Peyer's patch (tissue), 4 donors: ENCODE data around the gene HAPLN1. TPM values are rescaled to one million over a fixed set of nuclear protein-coding genes. Genes with fewer than 3 reads are reported as not detected.

Experiments
- DNase-seq, 3 donors: peaks; one replicate each; pipeline ENCODE4 v3.0.0-alpha.2; 2017 to 2019
- H3K27ac ChIP-seq, 4 donors: fragments of 200-600 bp; sonication (generic); one replicate each; pipeline ENCODE4 v1.5.1; 2016 to 2019
- H3K27me3 ChIP-seq, 2 donors: fragments of 200-600 bp; sonication (generic); one replicate each; pipeline ENCODE4 v1.5.1; 2019
- H3K36me3 ChIP-seq, 3 donors: fragments of 200-600 bp; sonication (generic); one replicate each; pipeline ENCODE4 v1.5.1; 2016 to 2019
- H3K4me1 ChIP-seq, 4 donors: fragments of 200-600 bp; sonication (generic); one replicate each; pipeline ENCODE4 v1.5.1; 2016 to 2019
- H3K4me3 ChIP-seq, 4 donors: fragments of 200-600 bp; sonication (generic); 1 replicate in 3 of 4; 2 replicates in 1 of 4; pipeline ENCODE4 v1.5.1; 2016 to 2019; ENCODE audit warnings: mild to moderate bottlenecking in 1 of 4
- H3K9me3 ChIP-seq, 4 donors: fragments of 200-600 bp; sonication (generic); one replicate each; pipeline ENCODE4 v1.5.1; 2016 to 2019; ENCODE audit warnings: mild to moderate bottlenecking in 1 of 4
- POLR2A ChIP-seq, 2 donors: fragments of 450-650 bp; IDR thresholded peaks; one replicate each; pipeline ENCODE4 v1.5.1; 2017; ENCODE audit warnings: antibody characterized with exemption in 2 of 2, mild to moderate bottlenecking in 2 of 2, moderate library complexity in 2 of 2
- total RNA-seq, 4 donors: library from RNA; depleted of rRNA; stranded (reverse); fragments of >200 nt; gene quantifications; one replicate each; pipeline ENCODE4 v1.1.0, GENCODE V29; 2016
- TF ChIP-seq, protein P1 (sequence below), 6 experiments: fragments of 450-650 bp in 4 of 6; fragments of 200-600 bp in 2 of 6; sonication (generic) in 1 of 6; IDR thresholded peaks; one replicate each; pipeline ENCODE4 v1.5.1; 2017 to 2019; ENCODE audit warnings: antibody characterized with exemption in 6 of 6, mild to moderate bottlenecking in 3 of 6, moderate library complexity in 1 of 6

Gene HAPLN1
- total RNA-seq, 4 donors from 2014 or later: 0.13 to 1.7 (median 0.70) TPM; not detected in 1

DNA sequence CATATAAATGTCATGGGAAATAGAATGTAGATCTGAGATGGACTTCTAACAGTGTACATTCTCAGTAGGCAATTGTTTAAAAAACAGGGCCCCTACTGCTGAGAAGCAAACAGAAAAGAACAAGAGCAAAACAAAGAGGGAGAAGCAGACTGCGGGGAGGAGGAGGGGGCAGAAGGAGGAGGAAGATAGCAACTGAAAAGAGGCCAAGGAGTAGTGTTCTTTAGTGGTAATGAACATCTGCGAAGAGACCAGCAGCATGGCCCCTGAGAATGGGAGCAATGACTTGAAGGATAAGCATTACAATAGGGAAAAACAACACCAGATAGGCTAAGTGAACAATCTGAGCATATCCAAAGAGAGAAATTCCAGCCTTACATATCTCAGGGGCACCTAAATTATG, 36.8 kb downstream of the HAPLN1 start:
- H3K4me1 ChIP-seq: no peaks in the 10 kb centered on the region
- H3K27me3 ChIP-seq: no peaks in the 10 kb centered on the region
- H3K9me3 ChIP-seq: no peaks in the 10 kb centered on the region
- H3K4me3 ChIP-seq: no peak overlapping the region
- no peak for DNase-seq
- no peaks in the 10 kb centered on the region for H3K36me3 ChIP-seq
- no peak overlapping the region for H3K27ac ChIP-seq
- no peak for TF ChIP-seq POLR2A (IDR thresholded peaks at IDR 0.05)
- TF ChIP-seq, protein P1, sequence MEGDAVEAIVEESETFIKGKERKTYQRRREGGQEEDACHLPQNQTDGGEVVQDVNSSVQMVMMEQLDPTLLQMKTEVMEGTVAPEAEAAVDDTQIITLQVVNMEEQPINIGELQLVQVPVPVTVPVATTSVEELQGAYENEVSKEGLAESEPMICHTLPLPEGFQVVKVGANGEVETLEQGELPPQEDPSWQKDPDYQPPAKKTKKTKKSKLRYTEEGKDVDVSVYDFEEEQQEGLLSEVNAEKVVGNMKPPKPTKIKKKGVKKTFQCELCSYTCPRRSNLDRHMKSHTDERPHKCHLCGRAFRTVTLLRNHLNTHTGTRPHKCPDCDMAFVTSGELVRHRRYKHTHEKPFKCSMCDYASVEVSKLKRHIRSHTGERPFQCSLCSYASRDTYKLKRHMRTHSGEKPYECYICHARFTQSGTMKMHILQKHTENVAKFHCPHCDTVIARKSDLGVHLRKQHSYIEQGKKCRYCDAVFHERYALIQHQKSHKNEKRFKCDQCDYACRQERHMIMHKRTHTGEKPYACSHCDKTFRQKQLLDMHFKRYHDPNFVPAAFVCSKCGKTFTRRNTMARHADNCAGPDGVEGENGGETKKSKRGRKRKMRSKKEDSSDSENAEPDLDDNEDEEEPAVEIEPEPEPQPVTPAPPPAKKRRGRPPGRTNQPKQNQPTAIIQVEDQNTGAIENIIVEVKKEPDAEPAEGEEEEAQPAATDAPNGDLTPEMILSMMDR (IDR thresholded peaks at IDR 0.05): no peak

DNA sequence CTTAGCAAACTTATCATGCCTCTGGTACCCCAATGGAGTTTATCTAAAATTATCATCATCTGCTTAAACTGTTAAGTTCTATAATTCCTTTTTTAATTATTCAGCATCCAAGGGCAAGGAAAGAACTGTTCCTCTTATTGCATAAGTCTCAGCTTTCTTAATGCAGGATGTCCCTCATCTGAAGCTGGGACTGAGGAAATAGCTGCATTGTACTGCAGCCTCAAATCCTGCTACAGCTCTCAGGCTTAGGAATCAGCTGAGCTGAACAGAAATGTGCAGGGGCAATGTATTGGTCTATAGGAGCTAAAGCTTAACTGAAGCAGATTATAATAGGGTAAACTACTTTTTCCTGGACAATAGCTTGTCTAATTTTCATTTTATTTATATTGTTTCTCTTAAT, 48.0 kb downstream of the HAPLN1 start:
- DNase-seq: no peak
- Histone ChIP-seq H3K27ac (peak overlapping the region in 1 of 4 donors; percentile 1), H3K9me3 (no peaks in the 10 kb centered on the region), H3K36me3 (no peaks in the 10 kb centered on the region), H3K27me3 (no peaks in the 10 kb centered on the region), H3K4me3 (no peak overlapping the region), H3K4me1 (no peaks in the 10 kb centered on the region)
- no peak for TF ChIP-seq POLR2A (IDR thresholded peaks at IDR 0.05)
- TF ChIP-seq, protein P1 (IDR thresholded peaks at IDR 0.05): no peak

- no peaks in the 10 kb centered on the region for H3K27me3 ChIP-seq
These were observed 48.5 kb downstream of the HAPLN1 start for GRCh38 chr5:83672158-83672557.

DNA sequence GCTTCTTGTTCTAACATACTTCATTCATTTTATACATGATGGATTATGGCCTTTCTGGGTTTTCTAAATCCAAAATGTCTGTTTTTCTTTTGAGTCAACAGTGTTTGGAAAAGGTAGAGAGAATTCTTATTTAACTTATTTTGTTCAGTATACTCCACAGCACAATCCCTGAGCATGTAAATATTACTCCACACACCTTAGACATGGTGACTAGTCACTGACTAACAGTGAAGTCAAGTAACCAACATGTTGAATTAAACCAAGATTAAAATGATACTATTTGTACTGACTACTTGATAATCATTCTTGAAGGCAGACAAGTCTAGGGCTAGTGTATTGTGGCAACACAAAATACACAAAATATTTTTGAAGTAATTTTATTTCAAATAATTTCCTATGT, 55.0 kb downstream of the HAPLN1 start:
- H3K36me3 ChIP-seq: no peaks in the 10 kb centered on the region
- DNase-seq: no peak
- H3K27me3 ChIP-seq: no peaks in the 10 kb centered on the region
- no peaks in the 10 kb centered on the region for H3K4me1 ChIP-seq
- TF ChIP-seq, protein P1 (IDR thresholded peaks at IDR 0.05): no peak
- TF ChIP-seq POLR2A (IDR thresholded peaks at IDR 0.05): no peak
- H3K27ac ChIP-seq: no peak overlapping the region
- H3K4me3 ChIP-seq: no peak overlapping the region
- H3K9me3 ChIP-seq: no peaks in the 10 kb centered on the region

More at GRCh38 chr5:83672158-83672557, 48.5 kb downstream of the HAPLN1 start:
- Histone ChIP-seq H3K4me3 (no peak overlapping the region), H3K4me1 (no peaks in the 10 kb centered on the region), H3K36me3 (no peaks in the 10 kb centered on the region), H3K27ac (peak overlapping the region in 1 of 4 donors; percentile 1), H3K9me3 (no peaks in the 10 kb centered on the region)
- TF ChIP-seq, protein P1 (IDR thresholded peaks at IDR 0.05): no peak
- no peak for TF ChIP-seq POLR2A (IDR thresholded peaks at IDR 0.05)
- DNase-seq: no peak

GRCh38 chr5:83662558-83662957, 58.1 kb downstream of the HAPLN1 start:
- H3K4me3 ChIP-seq: no peak overlapping the region
- H3K27me3 ChIP-seq: no peaks in the 10 kb centered on the region
- DNase-seq: no peak
- H3K9me3 ChIP-seq: no peaks in the 10 kb centered on the region
- no peak for TF ChIP-seq POLR2A (IDR thresholded peaks at IDR 0.05)
- no peak overlapping the region for H3K27ac ChIP-seq
- H3K4me1 ChIP-seq: no peaks in the 10 kb centered on the region
- H3K36me3 ChIP-seq: no peaks in the 10 kb centered on the region

- Histone ChIP-seq H3K27ac (no peak overlapping the region), H3K9me3 (no peaks in the 10 kb centered on the region), H3K36me3 (no peaks in the 10 kb centered on the region), H3K27me3 (no peaks in the 10 kb centered on the region), H3K4me1 (no peaks in the 10 kb centered on the region), H3K4me3 (no peak overlapping the region)
- TF ChIP-seq, protein P1 (IDR thresholded peaks at IDR 0.05): no peak
- no peak for TF ChIP-seq POLR2A (IDR thresholded peaks at IDR 0.05)
- no peak for DNase-seq
These were observed 62.7 kb downstream of the HAPLN1 start for GRCh38 chr5:83657807-83658525.
